ENCODE results near the gene RNF10. TPM values are rescaled to one million over a fixed set of nuclear protein-coding genes. Genes with fewer than 3 reads are reported as not detected.
"Not testable (repeated sequence)": the region's sequence is repeated elsewhere in the genome, so short reads cannot be mapped to it uniquely, and the experiment has no call there.

RNF10 gene
- polyA plus RNA-seq, 12 donors, result 124 to 271 (median 165) TPM; not detected in 1

DNA sequence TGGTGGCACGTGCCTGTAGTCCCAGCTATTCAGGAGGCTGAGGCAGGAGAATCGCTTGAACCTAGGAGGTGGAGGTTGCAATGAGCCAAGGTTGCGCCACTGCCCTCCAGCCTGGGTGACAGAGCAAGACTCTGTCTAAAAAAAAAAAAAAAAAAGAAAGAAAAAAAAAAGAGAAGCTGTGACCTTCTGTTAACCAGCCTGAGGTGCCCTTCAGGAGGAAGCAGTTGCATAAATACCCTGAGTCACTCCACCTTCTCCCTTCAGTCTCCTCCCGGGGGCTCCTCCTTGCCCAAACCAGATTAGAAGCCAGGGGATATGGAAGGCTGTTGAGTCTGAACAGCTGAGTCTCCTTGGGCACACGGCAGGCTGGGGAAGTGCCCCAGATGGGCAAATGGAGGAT lies 68.3 kb downstream of the RNF10 start:
- not testable (repeated sequence) for DNase-seq

DNA sequence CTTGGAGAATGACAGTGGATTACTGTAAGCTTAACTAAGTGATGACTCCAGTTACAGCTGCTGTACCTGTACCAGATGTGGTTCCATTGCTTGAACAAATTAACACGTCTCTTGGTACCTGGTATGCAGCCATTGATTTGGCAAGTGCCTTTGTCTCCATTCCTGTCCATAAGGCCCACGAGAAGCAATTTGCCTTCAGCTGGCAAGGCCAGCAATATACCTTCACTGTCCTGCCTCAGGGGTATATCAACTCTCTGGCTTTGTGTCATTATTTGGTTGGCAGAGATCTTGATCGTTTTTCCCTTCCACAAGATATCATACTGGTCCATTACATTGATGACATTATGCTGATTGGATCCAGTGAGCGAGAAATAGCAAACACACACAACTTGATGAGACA lies 76.4 kb downstream of the RNF10 start:
- no peak for DNase-seq

DNA sequence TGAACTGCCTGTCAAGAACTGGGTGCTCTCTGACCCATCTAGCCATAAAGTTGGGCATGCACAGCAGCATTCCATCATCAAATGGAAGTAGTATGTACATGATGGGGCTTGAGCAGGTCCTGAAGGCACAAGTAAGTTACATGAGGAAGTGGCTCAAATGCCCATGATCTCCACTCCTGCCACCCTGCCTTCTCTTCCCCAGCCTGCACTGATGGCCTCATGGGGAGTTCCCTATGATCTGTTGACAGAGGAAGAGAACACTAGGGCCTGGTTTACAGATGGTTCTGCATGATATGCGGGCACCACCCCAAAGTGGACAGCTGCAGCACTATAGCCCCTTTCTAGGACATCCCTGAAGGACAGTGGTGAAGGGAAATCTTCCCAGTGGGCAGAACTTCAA lies 77.4 kb downstream of the RNF10 start:
- DNase-seq, result not testable (repeated sequence)

DNA sequence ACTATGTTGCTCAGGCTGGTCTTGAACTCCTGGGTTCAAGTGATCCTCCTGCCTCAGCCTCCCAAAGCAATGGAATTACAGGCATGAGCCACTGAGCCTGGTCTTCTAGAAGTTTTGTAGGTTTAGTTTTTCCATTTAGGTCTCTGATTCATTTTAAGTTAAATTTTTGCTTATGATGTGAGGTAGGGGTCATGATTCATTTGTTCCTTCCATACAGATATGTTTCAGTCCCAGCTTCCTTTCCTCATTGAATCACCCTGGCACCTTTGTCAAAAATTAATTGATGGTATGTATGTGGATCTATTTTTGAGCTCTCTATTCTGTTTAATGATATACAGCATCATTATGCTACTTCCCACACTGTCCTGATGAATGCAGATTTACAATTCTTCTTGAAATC lies 80.7 kb downstream of the RNF10 start:
- DNase-seq, result no peak

DNA sequence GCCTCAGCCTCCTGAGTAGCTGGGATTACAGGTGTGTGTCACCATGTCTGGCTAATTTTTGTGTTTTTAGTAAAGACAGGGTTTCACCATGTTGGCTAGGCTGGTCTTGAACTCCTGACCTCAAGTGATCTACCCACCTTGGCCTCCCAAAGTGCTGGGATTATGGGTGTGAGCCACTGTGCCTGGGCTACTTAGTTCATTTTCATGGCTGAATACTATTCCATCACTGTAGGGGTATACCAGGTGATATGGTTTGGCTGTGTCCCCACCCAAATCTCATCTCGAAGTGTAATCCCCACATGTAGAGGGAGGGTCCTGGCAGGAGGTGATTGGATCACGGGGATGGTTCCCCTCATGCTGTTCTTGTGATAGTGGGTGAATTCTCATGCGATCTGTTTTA lies 83.0 kb downstream of the RNF10 start:
- DNase-seq, result not testable (repeated sequence)

DNA sequence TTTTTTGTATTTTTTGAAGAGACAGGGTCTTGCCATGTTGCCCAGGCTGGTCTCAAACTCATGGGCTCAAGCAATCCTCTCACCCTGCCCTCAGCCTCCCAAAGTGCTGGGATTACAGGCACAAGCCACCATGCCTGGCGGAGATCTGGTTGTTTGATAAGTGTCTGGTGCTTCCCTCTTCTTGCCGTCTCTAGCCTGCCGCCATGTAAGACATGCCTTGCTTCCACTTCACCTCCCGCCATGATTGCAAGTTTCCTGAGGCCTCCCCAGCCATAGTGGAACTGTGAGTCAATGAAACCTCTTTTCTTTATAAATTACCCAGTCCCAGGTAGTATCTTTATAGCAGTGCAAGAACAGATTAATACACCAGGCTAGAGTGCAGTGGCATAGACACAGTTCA lies 83.6 kb downstream of the RNF10 start:
- not testable (repeated sequence) for DNase-seq

DNA sequence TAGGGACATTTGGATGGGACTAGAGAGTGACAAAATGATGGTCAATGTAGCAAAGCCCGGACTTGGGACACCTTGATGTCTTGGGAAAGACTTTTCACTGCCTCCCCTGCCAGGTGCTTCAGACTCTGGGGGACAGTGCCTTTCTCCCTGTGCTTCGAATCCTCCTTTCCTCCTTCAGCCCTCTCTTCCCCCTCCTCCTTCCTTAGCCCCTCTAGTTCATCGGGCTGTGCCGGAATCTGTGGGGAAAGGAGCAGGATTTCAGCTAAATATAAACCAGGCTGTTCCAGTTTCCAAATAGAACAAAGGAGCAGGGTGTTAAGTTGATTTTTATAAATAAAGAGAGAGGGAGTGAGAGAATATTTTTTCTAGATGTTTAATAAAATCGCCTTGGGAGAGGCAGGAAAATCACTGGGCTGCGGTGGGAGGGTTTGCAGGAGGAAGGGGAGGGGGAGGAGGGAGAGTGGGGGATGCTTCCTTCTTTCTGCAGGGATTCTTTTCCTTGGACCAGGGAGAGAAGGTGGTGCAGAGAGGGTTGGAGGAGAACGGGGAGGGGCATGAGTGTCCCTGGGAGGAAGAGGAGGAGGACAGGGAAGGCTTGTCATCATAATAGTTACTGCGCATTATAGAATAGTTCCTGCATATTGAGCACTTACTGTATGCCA lies 84.9 kb downstream of the RNF10 start:
- no peak for DNase-seq

DNA sequence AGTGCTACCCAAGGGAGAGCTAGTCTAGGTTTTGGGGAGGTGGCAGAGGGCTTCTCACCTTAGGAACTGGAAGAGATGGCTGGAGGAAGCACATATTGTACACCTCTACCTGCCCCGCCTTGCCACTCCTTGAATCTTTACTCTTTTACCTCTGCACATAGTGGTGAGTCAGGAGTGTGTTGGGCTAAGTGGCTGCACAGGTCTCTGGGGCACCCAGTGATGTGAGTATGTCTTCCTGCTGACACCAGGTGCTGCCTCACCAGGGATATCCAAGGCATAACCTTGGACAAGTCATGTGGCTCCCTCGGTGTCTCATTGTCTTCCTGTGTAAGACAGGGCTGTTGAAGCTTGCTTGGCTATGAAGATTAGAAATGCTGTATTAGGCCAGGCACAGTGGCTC lies 86.5 kb downstream of the RNF10 start:
- no peak for DNase-seq

DNA sequence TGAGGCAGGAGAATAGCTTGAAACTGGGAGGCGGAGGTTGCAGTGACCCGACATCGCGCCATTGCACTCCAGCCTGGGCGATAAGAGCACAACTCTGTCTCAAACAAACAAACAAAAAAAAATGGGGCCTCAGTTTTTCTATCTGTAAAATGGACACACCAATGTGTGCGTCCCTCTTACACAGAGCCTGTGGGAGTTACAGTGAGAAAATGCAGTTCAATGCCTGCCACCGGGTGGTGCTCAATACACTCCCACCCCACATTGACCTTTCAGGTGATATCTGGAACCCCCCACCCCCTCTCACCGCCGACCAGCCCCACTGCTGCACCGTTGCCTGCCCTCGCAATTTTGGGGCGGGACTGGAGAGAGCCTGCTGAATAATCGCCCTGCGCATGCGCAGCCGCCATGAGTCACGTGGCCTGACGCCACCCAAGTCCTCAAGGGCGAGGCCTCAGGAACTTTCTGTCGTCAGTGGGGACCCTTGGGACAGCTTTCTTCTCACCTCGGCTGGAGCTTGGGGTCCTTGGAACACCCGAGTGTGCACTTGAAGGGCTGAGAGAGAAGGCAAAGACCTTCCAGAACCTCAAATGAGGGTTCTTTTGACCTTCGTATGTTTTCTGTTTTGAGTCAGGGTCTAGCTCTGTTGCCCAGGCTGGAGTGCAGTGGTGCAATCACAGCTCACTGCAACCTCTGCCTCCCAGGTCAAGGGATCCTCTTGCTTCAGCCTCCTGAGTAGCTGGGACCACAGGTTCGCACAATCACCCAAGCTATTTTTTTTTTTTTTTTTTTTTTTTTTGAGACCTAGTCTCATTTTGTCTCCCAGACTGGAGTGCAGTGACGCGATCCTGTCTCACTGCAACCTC lies 91.6 kb downstream of the RNF10 start:
- DNase-seq, result no peak

Other genes starting within 250 kb of the RNF10 start
- 1 to 10 TPM in 1 of 12 donors, not detected in 11; 1.8 TPM for gene RNU4-2, start 242.5 kb upstream of the RNF10 start, polyA plus RNA-seq (ENCODE audit: insufficient read length in 12 of 12)
- gene RNU4-1, start 241.1 kb upstream of the RNF10 start, polyA plus RNA-seq (ENCODE audit: insufficient read length in 12 of 12), result not detected
- gene SIRT4, start 232.0 kb upstream of the RNF10 start, polyA plus RNA-seq (ENCODE audit: insufficient read length in 12 of 12), result 1 to 10 TPM in 10 of 12 donors, not detected in 2; 2.0 to 6.6 (median 4.3) TPM
- gene PLA2G1B, start 206.6 kb upstream of the RNF10 start, polyA plus RNA-seq (ENCODE audit: insufficient read length in 12 of 12), result under 1 TPM in 1 of 12 donors, not detected in 11; 0.55 TPM
- gene MSI1, start 165.2 kb upstream of the RNF10 start, polyA plus RNA-seq (ENCODE audit: insufficient read length in 12 of 12), result 1 to 10 TPM in 11 of 12 donors, not detected in 1; 3.0 to 6.5 (median 4.0) TPM
- 100 to 1,000 TPM in 6 of 12 donors, 10 to 100 TPM in 5, not detected in 1; 80.1 to 195 (median 107) TPM for gene COX6A1, start 96.2 kb upstream of the RNF10 start, polyA plus RNA-seq (ENCODE audit: insufficient read length in 12 of 12)
- gene TRIAP1, start 88.0 kb upstream of the RNF10 start, polyA plus RNA-seq (ENCODE audit: insufficient read length in 12 of 12), result 10 to 100 TPM in 11 of 12 donors, not detected in 1; 16.8 to 43.3 (median 35.4) TPM
- gene GATC, start 87.9 kb upstream of the RNF10 start, polyA plus RNA-seq (ENCODE audit: insufficient read length in 12 of 12), result 10 to 100 TPM in 11 of 12 donors, not detected in 1; 10.6 to 22.1 (median 16.9) TPM
- 100 to 1,000 TPM in 4 of 12 donors, 10 to 100 TPM in 8; 72.6 to 467 (median 93.0) TPM for gene SRSF9, start 64.6 kb upstream of the RNF10 start, polyA plus RNA-seq (ENCODE audit: insufficient read length in 12 of 12)
- gene DYNLL1, start 38.2 kb upstream of the RNF10 start, polyA plus RNA-seq (ENCODE audit: insufficient read length in 12 of 12), result 100 to 1,000 TPM in 11 of 12 donors, not detected in 1; 258 to 571 (median 356) TPM
- gene COQ5, start 5.2 kb upstream of the RNF10 start, polyA plus RNA-seq (ENCODE audit: insufficient read length in 12 of 12), result 10 to 100 TPM in 11 of 12 donors, not detected in 1; 25.1 to 42.2 (median 36.7) TPM
- 10 to 100 TPM in 11 of 12 donors, not detected in 1; 19.8 to 45.7 (median 24.0) TPM for gene POP5, start 47.0 kb downstream of the RNF10 start, polyA plus RNA-seq (ENCODE audit: insufficient read length in 12 of 12)
- gene CABP1, start 106.3 kb downstream of the RNF10 start, polyA plus RNA-seq (ENCODE audit: insufficient read length in 12 of 12), result 1 to 10 TPM in 10 of 12 donors, not detected in 2; 1.2 to 4.9 (median 1.9) TPM
- gene MLEC, start 152.8 kb downstream of the RNF10 start, polyA plus RNA-seq (ENCODE audit: insufficient read length in 12 of 12), result 10 to 100 TPM in 11 of 12 donors, not detected in 1; 62.0 to 97.5 (median 82.6) TPM
- gene UNC119B, start 176.1 kb downstream of the RNF10 start, polyA plus RNA-seq (ENCODE audit: insufficient read length in 12 of 12), result 10 to 100 TPM in 11 of 12 donors, not detected in 1; 11.0 to 21.9 (median 15.9) TPM
- gene ACADS, start 191.5 kb downstream of the RNF10 start, polyA plus RNA-seq (ENCODE audit: insufficient read length in 12 of 12), result 10 to 100 TPM in 11 of 12 donors, not detected in 1; 10.4 to 32.2 (median 15.1) TPM

Data from muscle of arm (tissue), 12 donors.